Measurements from ENCODE around the gene LIMS2. TPM values are rescaled to one million over a fixed set of nuclear protein-coding genes. Genes with fewer than 3 reads are reported as not detected.

The LIMS2 gene
- total and polyA plus RNA-seq, 8 donors = 22.4 to 122 (median 27.3) TPM

DNA sequence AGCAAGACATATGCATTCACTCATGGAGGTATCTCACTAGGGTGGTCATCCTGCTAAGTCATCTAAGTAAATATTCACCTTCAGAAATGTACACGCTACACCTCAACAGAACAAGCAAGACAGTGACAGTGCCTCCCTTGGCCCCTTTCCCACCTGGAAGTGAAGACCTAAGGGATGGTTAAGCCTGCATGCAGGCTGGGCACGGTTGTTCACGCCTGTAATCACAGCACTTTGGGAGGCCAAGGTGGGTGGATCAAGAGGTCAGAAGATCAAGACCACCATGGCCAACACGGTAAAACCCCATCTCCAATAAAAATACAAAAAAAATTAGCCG lies 4.4 kb downstream of the LIMS2 start:
- DNase-seq (no peak), ATAC-seq (no peak)
- Histone ChIP-seq H3K9me3 (no peaks in the 10 kb centered on the region), H3K27me3 (peaks cover 0 to 58% of the 10 kb centered on the region in 2 donors), H3K36me3 (no peaks in the 10 kb centered on the region), H3K4me3 (peak overlapping the region in 1 of 2 donors; percentile 55), H3K27ac (no peak overlapping the region), H3K4me1 (peaks cover 6 to 25% of the 10 kb centered on the region in 2 donors)
- TF ChIP-seq, protein P1, sequence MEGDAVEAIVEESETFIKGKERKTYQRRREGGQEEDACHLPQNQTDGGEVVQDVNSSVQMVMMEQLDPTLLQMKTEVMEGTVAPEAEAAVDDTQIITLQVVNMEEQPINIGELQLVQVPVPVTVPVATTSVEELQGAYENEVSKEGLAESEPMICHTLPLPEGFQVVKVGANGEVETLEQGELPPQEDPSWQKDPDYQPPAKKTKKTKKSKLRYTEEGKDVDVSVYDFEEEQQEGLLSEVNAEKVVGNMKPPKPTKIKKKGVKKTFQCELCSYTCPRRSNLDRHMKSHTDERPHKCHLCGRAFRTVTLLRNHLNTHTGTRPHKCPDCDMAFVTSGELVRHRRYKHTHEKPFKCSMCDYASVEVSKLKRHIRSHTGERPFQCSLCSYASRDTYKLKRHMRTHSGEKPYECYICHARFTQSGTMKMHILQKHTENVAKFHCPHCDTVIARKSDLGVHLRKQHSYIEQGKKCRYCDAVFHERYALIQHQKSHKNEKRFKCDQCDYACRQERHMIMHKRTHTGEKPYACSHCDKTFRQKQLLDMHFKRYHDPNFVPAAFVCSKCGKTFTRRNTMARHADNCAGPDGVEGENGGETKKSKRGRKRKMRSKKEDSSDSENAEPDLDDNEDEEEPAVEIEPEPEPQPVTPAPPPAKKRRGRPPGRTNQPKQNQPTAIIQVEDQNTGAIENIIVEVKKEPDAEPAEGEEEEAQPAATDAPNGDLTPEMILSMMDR (IDR thresholded peaks at IDR 0.05) = no peak
- intact Hi-C loops (cut with DNase I) = no loop called here

DNA sequence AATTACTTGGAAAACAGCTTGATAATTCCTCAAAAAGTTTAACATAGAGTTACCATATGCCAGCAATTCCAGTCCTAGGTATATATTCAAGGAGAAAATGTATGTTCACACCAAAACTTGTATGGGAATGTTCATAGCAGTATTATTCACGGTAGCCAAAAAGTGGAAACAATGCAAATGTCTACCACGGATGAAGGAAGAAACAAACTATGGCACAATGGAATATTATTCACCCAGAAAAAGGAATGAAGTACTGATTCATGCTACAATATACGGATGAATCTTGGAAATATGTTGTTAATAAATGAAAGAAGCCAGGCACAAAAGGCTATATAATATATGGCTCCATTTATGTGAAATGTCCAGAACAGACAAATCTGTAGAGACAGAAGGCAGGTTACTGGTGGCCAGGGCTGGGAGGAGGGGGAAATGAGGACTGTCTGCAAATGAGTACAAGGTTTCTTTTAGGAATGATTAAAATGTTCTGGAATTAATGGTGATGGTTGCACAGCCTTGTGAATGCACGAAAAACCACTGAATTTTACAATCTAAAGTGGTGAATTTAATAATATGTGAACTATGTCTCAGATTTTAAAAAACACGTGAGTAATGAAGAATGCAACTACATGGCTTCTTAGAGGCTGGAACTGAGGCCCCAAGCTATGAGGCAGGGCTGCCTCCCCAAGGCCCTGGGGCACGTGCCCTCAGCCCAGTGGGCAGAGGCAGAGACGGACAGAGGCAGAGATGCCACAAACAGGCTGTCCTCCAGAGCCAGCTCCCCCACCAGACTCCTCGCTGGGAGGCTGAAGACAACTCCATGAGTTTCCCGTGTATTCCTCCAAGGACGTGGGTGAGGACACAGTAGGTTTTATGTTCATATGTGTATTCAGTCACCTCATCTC lies 5.0 kb downstream of the LIMS2 start:
- no peak for ATAC-seq
- Histone ChIP-seq H3K27ac (no peak overlapping the region), H3K36me3 (no peaks in the 10 kb centered on the region), H3K4me3 (no peak overlapping the region), H3K27me3 (peaks cover 0 to 58% of the 10 kb centered on the region in 2 donors), H3K9me3 (no peaks in the 10 kb centered on the region), H3K4me1 (peaks cover 6 to 25% of the 10 kb centered on the region in 2 donors)
- intact Hi-C loops (cut with DNase I) = no loop called here
- TF ChIP-seq, protein P1 (IDR thresholded peaks at IDR 0.05) = no peak
- no peak for DNase-seq

GRCh38 chr2:127669056-127669455 lies 6.3 kb downstream of the LIMS2 start:
- H3K9me3 ChIP-seq = no peaks in the 10 kb centered on the region
- DNase-seq (peak in 1 of 4 donors; percentile 46), ATAC-seq (no peak)
- peaks cover 0 to 23% of the 10 kb centered on the region in 2 donors for H3K4me1 ChIP-seq
- no peak overlapping the region for H3K27ac ChIP-seq
- H3K36me3 ChIP-seq = no peaks in the 10 kb centered on the region
- peaks cover 0 to 58% of the 10 kb centered on the region in 2 donors for H3K27me3 ChIP-seq
- H3K4me3 ChIP-seq = no peak overlapping the region
- TF ChIP-seq, protein P1 (IDR thresholded peaks at IDR 0.05) = no peak
- intact Hi-C loops (cut with DNase I) = no loop called here

- intact Hi-C loops (cut with DNase I) = no loop called here
- DNase-seq (no peak), ATAC-seq (no peak)
- Histone ChIP-seq H3K4me1 (peaks cover 0 to 34% of the 10 kb centered on the region in 2 donors), H3K27me3 (peaks cover 3 to 44% of the 10 kb centered on the region in 2 donors), H3K9me3 (no peaks in the 10 kb centered on the region), H3K27ac (peak overlapping the region in 1 of 2 donors; percentile 0), H3K36me3 (peaks cover 0 to 8% of the 10 kb centered on the region in 2 donors), H3K4me3 (no peak overlapping the region)
- TF ChIP-seq, protein P1 (IDR thresholded peaks at IDR 0.05) = no peak
Measured at GRCh38 chr2:127665267-127665893, 9.9 kb downstream of the LIMS2 start.

GRCh38 chr2:127664895-127665225 lies 10.5 kb downstream of the LIMS2 start:
- Histone ChIP-seq H3K36me3 (peaks cover 0 to 11% of the 10 kb centered on the region in 2 donors), H3K4me3 (peak overlapping the region in 1 of 2 donors; percentile 27), H3K27me3 (peaks cover 3 to 44% of the 10 kb centered on the region in 2 donors), H3K9me3 (no peaks in the 10 kb centered on the region), H3K4me1 (peaks cover 0 to 34% of the 10 kb centered on the region in 2 donors), H3K27ac (peak overlapping the region; percentile 67 to 70)
- intact Hi-C loops (cut with DNase I) = no loop called here
- ATAC-seq = no peak
- no peak for DNase-seq
- TF ChIP-seq, protein P1 (IDR thresholded peaks at IDR 0.05) = no peak

Measured in left lung (tissue), 10 donors.